WTC11 (cell line): ENCODE data around the gene IFIT1. TPM values are rescaled to one million over a fixed set of nuclear protein-coding genes. Genes with fewer than 3 reads are reported as not detected.

Experiments used
- ATF3 ChIP-seq: sonication (generic); formaldehyde crosslinking; conservative IDR thresholded peaks from 2 replicates; pipeline ENCODE4 v1.8.1; 2022; ENCODE audit warnings: mild to moderate bottlenecking, missing genetic modification reagents
- CREM ChIP-seq: sonication (generic); formaldehyde crosslinking; IDR thresholded peaks from 2 replicates; pipeline ENCODE4 v1.8.1; 2022; ENCODE audit warnings: mild to moderate bottlenecking, missing genetic modification reagents, moderate library complexity
- FOXP1 ChIP-seq: sonication (generic); formaldehyde crosslinking; IDR thresholded peaks from 2 replicates; pipeline ENCODE4 v1.8.0; 2022; ENCODE audit warnings: missing genetic modification reagents, mild to moderate bottlenecking, moderate library complexity, borderline replicate concordance
- FOXP4 ChIP-seq: sonication (generic); formaldehyde crosslinking; IDR thresholded peaks from 2 replicates; pipeline ENCODE4 v1.8.0; 2022; ENCODE audit warnings: mild to moderate bottlenecking, missing genetic modification reagents
- GABPB1 ChIP-seq: sonication (generic); formaldehyde crosslinking; IDR thresholded peaks from 2 replicates; pipeline ENCODE4 v1.8.1; 2023; ENCODE audit warnings: mild to moderate bottlenecking, missing genetic modification reagents
- HMGXB4 ChIP-seq: sonication (generic); formaldehyde crosslinking; IDR thresholded peaks from 2 replicates; pipeline ENCODE4 v1.8.1; 2023; ENCODE audit warnings: mild to moderate bottlenecking, moderate library complexity, missing genetic modification reagents
- IRF2 ChIP-seq: sonication (generic); formaldehyde crosslinking; IDR thresholded peaks from 2 replicates; pipeline ENCODE4 v1.8.0; 2022; ENCODE audit warnings: low read depth, missing genetic modification reagents, borderline replicate concordance
- MAX ChIP-seq: sonication (generic); formaldehyde crosslinking; IDR thresholded peaks from 2 replicates; pipeline ENCODE4 v1.8.0; 2022; ENCODE audit warnings: mild to moderate bottlenecking, missing genetic modification reagents
- MXD4 ChIP-seq: fragments of 250-450 bp; sonication (Bioruptor Pico); IDR thresholded peaks from 2 replicates; pipeline ENCODE4 v1.8.0; 2021; ENCODE audit warnings: mild to moderate bottlenecking, moderate library complexity, borderline replicate concordance
- NFYB ChIP-seq: sonication (generic); formaldehyde crosslinking; conservative IDR thresholded peaks from 2 replicates; pipeline ENCODE4 v1.8.0; 2022; ENCODE audit warnings: low read depth, missing genetic modification reagents
- RELA ChIP-seq: sonication (generic); formaldehyde crosslinking; IDR thresholded peaks from 2 replicates; pipeline ENCODE4 v1.8.1; 2022; ENCODE audit warnings: missing genetic modification reagents, mild to moderate bottlenecking, borderline replicate concordance
- SMAD3 ChIP-seq: sonication (generic); formaldehyde crosslinking; IDR thresholded peaks from 2 replicates; pipeline ENCODE4 v1.8.0; 2022; ENCODE audit warnings: missing genetic modification reagents, mild to moderate bottlenecking, borderline replicate concordance
- SMAD4 ChIP-seq: sonication (generic); formaldehyde crosslinking; IDR thresholded peaks from 2 replicates; pipeline ENCODE4 v1.8.0; 2022; ENCODE audit warnings: mild to moderate bottlenecking, missing genetic modification reagents
- TP53 ChIP-seq: sonication (generic); formaldehyde crosslinking; IDR thresholded peaks from 2 replicates; pipeline ENCODE4 v1.8.1; 2023; ENCODE audit warnings: mild to moderate bottlenecking, missing genetic modification reagents
- ZBTB21 ChIP-seq: sonication (generic); formaldehyde crosslinking; IDR thresholded peaks from 2 replicates; pipeline ENCODE4 v1.8.1; 2023; ENCODE audit warnings: mild to moderate bottlenecking, missing genetic modification reagents, borderline replicate concordance
- ZNF232 ChIP-seq: sonication (generic); formaldehyde crosslinking; IDR thresholded peaks from 2 replicates; pipeline ENCODE4 v1.8.0; 2022; ENCODE audit warnings: mild to moderate bottlenecking, missing genetic modification reagents
- ZNF317 ChIP-seq: sonication (generic); formaldehyde crosslinking; IDR thresholded peaks from 2 replicates; pipeline ENCODE4 v1.8.1; 2023; ENCODE audit warnings: low read depth, mild to moderate bottlenecking, moderate library complexity, missing genetic modification reagents, borderline replicate concordance
- ZNF416 ChIP-seq: fragments of 250-450 bp; sonication (Bioruptor Pico); IDR thresholded peaks from 2 replicates; pipeline ENCODE4 v1.9.0; 2021; ENCODE audit warnings: mild to moderate bottlenecking, inconsistent platforms
- ZNF671 ChIP-seq: fragments of 250-450 bp; sonication (Bioruptor Pico); IDR thresholded peaks from 2 replicates; pipeline ENCODE4 v1.8.0; 2021; ENCODE audit warnings: mild to moderate bottlenecking
- total RNA-seq: library from RNA; stranded (reverse); gene quantifications from 3 replicates; pipeline ENCODE4 v1.2.3, GENCODE V29; 2021
- TF ChIP-seq, protein P1 (sequence below): sonication (generic); formaldehyde crosslinking; IDR thresholded peaks from 2 replicates; pipeline ENCODE4 v1.8.1; 2023; ENCODE audit warnings: mild to moderate bottlenecking, missing genetic modification reagents
- TF ChIP-seq, protein P2 (sequence below): sonication (generic); formaldehyde crosslinking; IDR thresholded peaks from 2 replicates; pipeline ENCODE4 v1.8.0; 2023; ENCODE audit warnings: missing genetic modification reagents
- TF ChIP-seq, protein P3 (sequence below): fragments of 250-450 bp; sonication (Bioruptor Pico); IDR thresholded peaks from 2 replicates; pipeline ENCODE4 v1.9.0; 2021; ENCODE audit warnings: mild to moderate bottlenecking, borderline replicate concordance

Gene IFIT1
- total RNA-seq, 1 experiment from 2014 or later: 1.5 TPM

GRCh38 chr10:89414879-89415821 lies 22.7 kb downstream of the IFIT1 start (continued):
- TF ChIP-seq RELA (no peak), NFYB (CRISPR knock-in tag) (no peak), MXD4 (CRISPR knock-in tag) (no peak), FOXP1 (no peak; the same call in 1 of the 2 replicates), SMAD4 (CRISPR knock-in tag) (no peak), ZNF317 (CRISPR knock-in tag) (0 out of 2 replicates have a peak, but pooled peaks have one; percentile 3), CREM (CRISPR knock-in tag) (0 out of 2 replicates have a peak, but pooled peaks have one; percentile 16), ATF3 (no peak), TP53 (CRISPR knock-in tag) (peak; percentile 75; the same call in 1 of the 2 replicates), ZNF671 (CRISPR knock-in tag) (no peak), FOXP4 (CRISPR knock-in tag) (no peak), ZBTB21 (CRISPR knock-in tag) (0 out of 2 replicates have a peak, but pooled peaks have one; percentile 75), ZNF416 (no peak), GABPB1 (CRISPR knock-in tag) (peak; percentile 50; the same call in 1 of the 2 replicates), MAX (CRISPR knock-in tag) (peak; percentile 71; the same call in 1 of the 2 replicates), SMAD3 (CRISPR knock-in tag) (no peak), ZNF232 (CRISPR knock-in tag) (no peak), IRF2 (CRISPR knock-in tag) (no peak), HMGXB4 (peak; percentile 81)
- TF ChIP-seq, protein P1, sequence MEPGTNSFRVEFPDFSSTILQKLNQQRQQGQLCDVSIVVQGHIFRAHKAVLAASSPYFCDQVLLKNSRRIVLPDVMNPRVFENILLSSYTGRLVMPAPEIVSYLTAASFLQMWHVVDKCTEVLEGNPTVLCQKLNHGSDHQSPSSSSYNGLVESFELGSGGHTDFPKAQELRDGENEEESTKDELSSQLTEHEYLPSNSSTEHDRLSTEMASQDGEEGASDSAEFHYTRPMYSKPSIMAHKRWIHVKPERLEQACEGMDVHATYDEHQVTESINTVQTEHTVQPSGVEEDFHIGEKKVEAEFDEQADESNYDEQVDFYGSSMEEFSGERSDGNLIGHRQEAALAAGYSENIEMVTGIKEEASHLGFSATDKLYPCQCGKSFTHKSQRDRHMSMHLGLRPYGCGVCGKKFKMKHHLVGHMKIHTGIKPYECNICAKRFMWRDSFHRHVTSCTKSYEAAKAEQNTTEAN (CRISPR knock-in tag): no peak
- TF ChIP-seq, protein P2, sequence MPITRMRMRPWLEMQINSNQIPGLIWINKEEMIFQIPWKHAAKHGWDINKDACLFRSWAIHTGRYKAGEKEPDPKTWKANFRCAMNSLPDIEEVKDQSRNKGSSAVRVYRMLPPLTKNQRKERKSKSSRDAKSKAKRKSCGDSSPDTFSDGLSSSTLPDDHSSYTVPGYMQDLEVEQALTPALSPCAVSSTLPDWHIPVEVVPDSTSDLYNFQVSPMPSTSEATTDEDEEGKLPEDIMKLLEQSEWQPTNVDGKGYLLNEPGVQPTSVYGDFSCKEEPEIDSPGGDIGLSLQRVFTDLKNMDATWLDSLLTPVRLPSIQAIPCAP (CRISPR knock-in tag): no peak
- TF ChIP-seq, protein P3, sequence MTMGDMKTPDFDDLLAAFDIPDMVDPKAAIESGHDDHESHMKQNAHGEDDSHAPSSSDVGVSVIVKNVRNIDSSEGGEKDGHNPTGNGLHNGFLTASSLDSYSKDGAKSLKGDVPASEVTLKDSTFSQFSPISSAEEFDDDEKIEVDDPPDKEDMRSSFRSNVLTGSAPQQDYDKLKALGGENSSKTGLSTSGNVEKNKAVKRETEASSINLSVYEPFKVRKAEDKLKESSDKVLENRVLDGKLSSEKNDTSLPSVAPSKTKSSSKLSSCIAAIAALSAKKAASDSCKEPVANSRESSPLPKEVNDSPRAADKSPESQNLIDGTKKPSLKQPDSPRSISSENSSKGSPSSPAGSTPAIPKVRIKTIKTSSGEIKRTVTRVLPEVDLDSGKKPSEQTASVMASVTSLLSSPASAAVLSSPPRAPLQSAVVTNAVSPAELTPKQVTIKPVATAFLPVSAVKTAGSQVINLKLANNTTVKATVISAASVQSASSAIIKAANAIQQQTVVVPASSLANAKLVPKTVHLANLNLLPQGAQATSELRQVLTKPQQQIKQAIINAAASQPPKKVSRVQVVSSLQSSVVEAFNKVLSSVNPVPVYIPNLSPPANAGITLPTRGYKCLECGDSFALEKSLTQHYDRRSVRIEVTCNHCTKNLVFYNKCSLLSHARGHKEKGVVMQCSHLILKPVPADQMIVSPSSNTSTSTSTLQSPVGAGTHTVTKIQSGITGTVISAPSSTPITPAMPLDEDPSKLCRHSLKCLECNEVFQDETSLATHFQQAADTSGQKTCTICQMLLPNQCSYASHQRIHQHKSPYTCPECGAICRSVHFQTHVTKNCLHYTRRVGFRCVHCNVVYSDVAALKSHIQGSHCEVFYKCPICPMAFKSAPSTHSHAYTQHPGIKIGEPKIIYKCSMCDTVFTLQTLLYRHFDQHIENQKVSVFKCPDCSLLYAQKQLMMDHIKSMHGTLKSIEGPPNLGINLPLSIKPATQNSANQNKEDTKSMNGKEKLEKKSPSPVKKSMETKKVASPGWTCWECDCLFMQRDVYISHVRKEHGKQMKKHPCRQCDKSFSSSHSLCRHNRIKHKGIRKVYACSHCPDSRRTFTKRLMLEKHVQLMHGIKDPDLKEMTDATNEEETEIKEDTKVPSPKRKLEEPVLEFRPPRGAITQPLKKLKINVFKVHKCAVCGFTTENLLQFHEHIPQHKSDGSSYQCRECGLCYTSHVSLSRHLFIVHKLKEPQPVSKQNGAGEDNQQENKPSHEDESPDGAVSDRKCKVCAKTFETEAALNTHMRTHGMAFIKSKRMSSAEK (CRISPR knock-in tag): no peak
